ENCODE measurements around the gene DNASE1L2. TPM values are rescaled to one million over a fixed set of nuclear protein-coding genes. Genes with fewer than 3 reads are reported as not detected.
A peak's percentile ranks its signal among the peaks of the same experiment; 100 is the strongest.

DNASE1L2 gene
- total RNA-seq, 1 donor from 2014 or later = 2.4 TPM

DNA sequence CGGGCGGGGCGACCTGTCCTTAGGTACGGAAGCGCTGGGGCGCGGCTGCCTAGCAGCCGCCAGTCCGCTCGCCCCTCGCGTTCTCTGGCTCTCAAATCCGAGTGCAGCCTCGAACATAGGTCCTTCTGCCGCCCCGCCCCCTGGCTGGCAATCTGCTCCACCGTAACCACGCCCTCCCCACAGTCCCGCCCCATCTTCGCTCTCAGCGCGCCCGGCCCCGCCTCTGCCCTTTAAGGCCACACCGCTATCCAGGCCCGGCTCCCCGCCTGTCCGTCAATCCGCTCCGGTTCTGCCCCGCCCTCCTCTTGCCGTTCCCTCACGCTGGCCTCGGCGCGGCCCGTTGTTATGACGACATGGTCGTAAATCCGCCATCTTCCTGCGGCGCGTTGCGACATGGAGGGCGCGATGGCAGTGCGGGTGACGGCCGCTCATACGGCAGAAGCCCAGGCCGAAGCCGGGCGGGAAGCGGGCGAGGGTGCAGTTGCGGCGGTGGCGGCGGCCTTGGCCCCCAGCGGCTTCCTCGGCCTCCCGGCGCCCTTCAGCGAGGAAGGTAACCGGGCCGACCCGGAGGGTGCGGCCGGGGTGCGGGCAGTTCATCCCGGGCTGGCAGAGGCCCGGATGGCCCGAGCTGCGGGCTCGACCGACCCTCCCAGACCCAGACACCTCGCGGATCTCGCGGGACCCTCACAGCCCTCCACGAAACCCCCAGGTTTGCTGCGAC is 12.9 kb upstream of the DNASE1L2 start, which contains the start of gene E4F1:
E4F1 (plus strand) TSS at position 371 of the 721 bp plus-strand sequence; CDS start at position 394, 23 bp downstream.
- peak; percentile 100 for DNase-seq (ENCODE audit: low read depth)

DNA sequence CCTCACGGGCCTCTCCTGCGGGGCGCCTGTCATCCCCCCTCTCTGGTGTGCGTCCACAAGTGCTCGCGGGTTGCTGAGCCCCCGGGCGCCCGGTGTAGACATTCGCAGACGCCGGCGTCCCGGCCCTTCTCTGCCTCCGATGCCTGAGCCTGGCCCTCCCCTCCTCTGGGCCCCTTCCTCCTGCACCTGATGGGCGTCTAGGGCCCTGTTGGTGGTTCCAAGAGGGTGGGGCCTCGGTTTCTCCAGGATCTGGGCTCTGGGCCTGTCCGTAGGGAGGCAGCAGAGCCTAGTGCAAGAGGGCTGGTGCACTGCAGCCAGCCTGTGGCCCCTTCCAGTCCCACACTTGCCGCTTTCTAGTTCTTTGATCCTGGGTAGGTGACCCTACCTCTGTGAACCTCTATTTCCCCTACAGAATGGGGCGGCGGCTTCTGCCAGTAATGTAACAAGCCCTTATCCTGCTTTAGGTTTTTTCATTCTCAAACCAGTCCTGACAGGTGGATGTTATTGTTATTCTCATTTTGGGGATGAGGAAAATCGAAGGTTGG is 12.2 kb upstream of the DNASE1L2 start:
- peak; percentile 42 for DNase-seq (ENCODE audit: low read depth)

DNA sequence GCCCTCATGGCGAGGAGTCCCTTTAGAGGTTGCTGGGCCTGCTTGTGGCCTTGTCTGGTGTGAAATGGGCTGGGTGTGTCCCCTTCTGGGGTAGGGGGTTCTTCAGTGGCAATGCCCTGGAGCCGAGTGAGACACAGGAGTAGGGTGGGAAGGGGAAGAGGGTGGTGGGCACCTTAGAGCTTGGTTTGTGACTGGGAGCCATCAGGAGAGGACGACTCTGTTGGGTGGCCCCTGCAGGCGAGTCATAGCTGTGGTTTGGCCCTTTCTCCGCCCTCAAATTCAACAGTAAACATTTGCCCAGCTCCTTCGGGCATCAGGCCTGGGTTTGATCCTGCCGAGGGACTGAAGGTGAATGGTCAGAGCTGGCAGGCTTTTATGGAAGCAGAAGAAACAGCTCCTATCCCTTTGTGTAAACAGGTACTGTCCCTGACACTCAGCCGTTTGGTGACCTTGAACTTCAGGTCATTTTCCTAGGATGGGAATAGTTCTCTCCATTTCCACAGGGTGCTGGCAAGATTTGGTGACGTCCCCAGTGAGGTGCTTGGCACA is 9.9 kb upstream of the DNASE1L2 start:
- DNase-seq (ENCODE audit: low read depth) = peak; percentile 53

GRCh38 chr16:2226918-2227317 is 9.3 kb upstream of the DNASE1L2 start:
- no peak for DNase-seq (ENCODE audit: low read depth)

- DNase-seq (ENCODE audit: low read depth) = no peak
These were observed 8.0 kb upstream of the DNASE1L2 start for GRCh38 chr16:2228161-2228824.

DNA sequence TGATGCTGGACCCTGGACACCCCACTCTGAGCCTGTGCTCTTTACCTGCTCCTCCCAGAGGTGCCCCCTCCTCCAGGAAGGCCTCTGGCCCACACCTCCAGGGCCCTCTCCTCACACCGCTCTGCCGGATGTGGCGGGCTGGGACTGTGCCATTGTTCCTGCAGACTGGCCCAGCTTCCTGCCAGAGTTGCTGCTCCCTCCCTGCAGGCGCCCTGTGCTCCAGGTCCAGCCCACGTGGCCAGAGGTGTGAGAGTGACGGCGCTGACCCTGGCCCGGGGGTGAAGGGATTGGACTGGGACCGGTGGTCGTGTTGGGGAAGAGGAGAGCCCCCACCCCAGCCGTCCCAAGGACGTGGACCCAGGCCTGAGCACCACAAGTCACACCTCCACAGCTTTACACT is 7.2 kb upstream of the DNASE1L2 start:
- DNase-seq (ENCODE audit: low read depth) = no peak

DNA sequence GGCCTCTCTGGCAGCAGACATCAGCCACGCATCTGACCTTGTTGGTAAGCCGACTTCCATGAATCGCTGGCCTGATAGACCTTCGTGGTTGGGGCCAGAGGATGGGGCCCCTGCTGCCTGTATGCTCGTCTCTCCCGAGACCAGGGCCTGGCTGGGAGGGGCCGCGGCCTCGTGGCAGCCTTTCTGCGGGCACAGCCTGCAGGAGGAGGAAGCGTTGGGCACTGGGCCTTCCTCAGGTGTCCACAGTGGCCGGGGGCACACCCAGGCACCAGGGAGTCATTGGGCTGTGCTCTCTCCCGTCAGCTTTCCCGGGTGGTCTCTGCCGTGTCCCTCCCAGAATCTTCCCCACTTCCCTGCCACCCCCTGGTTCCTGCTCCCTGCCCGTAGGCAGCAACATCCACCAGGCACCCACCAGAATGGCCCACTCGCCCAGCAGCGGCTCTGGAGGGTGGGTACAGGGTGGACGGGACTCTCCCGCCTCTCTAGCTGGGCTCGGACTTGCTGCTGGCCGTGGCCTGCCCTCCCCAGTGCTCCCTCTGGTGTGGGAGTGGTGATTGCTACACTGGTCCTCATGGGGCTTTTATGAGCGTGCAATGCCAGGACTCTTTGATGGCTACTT is 6.5 kb upstream of the DNASE1L2 start:
- no peak for DNase-seq (ENCODE audit: low read depth)

- DNase-seq (ENCODE audit: low read depth) = no peak
These were observed 5.9 kb upstream of the DNASE1L2 start for GRCh38 chr16:2230376-2230775.

GRCh38 chr16:2231016-2231931 is 5.0 kb upstream of the DNASE1L2 start:
- DNase-seq (ENCODE audit: low read depth) = peak; percentile 94

- DNase-seq (ENCODE audit: low read depth) = no peak
These were observed 3.9 kb upstream of the DNASE1L2 start for GRCh38 chr16:2232094-2232990.

DNA sequence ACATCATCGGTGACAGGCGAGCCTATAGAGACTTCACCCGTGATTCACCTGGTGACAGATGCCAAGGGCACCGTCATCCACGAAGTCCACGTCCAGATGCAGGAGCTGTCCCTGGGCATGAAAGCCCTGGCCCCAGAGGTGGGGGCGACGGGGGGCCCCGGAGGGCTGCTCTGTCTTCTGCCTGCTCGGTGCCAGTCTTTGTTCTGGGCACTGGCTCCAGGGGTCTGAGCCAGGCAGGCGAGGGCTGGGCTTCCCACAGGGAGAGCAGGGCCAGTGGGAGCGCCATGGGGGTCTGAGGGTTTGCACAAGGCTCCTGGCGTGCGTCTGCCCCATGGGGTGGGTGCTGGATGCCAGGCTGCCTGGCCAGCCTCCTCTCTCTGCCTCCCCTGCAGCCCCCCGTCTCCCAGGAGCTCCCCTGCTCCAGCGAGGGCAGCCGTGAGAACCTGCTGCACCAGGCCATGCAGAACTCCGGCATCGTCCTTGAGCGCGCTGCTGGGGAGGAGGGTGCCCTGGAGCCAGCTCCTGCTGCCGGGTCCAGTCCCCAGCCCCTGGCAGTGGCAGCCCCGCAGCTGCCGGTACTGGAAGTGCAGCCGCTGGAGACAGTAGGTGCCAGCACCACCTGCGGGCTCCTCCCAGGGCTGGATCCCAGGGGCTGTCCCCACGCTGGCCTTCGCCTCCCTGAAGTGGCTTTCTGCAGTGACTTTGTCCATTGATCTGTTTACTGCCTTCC is 3.0 kb upstream of the DNASE1L2 start:
- DNase-seq (ENCODE audit: low read depth) = no peak

- DNase-seq (ENCODE audit: low read depth) = no peak
These were observed 2.1 kb upstream of the DNASE1L2 start for GRCh38 chr16:2233872-2234812.

DNA sequence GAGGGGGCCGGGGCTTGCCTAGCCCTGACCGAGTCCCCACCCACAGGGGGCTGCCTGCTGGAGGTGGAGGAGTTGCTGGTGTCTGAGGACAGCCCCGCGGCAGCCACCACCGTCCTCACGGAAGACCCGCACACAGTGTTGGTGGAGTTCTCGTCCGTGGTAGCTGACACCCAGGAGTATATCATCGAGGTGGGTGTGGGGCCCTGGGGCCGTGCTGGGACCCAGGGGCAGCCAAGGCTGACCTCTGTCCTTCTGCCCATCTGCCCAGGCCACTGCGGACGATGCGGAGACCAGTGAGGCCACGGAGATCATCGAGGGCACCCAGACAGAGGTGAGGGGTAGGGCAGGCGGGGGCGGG is 1.5 kb upstream of the DNASE1L2 start:
- DNase-seq (ENCODE audit: low read depth) = no peak

DNA sequence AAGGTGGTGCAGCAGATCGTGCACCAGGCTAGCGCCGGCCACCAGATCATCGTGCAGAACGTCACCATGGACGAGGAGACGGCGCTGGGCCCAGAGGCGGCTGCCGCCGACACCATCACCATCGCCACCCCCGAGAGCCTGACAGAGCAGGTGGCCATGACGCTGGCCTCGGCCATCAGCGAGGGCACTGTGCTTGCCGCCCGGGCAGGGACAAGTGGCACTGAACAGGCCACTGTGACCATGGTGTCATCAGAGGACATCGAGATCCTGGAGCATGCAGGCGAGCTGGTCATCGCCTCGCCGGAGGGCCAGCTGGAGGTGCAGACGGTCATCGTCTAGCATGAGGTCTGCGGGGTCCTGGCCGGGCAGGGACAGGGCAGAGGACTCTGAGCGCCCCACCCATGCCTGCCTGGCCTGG is 1.0 kb upstream of the DNASE1L2 start:
- no peak for DNase-seq (ENCODE audit: low read depth)

DNA sequence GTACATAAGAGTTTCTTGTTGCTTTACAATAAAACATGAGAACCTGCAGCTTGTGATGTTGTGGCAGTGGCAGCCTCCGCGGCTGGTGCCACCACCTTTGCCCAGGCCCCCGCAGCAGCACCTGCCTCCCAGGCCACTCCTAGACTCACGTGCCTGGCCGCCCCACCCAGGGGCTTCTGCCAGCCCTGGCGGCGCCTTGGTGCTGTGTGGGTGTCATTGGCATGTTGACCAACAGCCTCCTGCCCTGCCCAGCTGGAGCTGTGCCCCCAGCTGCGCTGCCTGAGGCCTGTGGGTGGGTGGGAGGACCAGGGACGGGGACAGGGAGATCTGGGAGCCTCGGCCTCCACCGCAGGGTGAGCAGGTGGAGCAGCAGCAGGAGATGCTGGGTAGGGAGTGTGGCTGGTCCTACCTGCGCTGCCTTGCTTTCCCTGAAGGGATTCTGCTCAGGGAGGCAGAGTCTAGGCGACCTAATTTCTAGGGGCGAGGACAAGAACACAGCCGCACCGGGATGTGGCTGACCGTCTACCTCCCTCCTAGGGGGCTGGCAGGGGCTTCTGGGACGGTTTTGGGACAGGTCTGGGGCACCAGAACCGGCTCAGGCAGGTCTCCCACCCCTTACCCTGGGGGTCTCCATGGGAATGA is 428 bp upstream of the DNASE1L2 start:
- DNase-seq (ENCODE audit: low read depth) = no peak

DNA sequence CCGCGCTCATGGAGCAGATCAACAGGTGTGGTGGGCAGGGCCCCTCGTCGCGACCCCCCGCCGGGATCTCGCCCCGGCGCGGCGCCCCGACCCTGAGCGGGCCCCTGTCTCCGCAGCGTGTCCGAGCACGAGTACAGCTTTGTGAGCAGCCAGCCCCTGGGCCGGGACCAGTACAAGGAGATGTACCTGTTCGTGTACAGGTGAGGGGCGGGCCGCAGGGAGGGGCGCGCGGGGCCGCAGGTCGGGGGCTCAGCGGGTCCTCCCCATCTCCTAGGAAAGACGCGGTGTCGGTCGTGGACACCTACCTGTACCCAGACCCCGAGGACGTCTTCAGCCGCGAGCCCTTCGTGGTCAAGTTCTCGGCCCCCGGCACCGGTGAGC is 848 bp downstream of the DNASE1L2 start:
- DNase-seq (ENCODE audit: low read depth) = no peak

DNA sequence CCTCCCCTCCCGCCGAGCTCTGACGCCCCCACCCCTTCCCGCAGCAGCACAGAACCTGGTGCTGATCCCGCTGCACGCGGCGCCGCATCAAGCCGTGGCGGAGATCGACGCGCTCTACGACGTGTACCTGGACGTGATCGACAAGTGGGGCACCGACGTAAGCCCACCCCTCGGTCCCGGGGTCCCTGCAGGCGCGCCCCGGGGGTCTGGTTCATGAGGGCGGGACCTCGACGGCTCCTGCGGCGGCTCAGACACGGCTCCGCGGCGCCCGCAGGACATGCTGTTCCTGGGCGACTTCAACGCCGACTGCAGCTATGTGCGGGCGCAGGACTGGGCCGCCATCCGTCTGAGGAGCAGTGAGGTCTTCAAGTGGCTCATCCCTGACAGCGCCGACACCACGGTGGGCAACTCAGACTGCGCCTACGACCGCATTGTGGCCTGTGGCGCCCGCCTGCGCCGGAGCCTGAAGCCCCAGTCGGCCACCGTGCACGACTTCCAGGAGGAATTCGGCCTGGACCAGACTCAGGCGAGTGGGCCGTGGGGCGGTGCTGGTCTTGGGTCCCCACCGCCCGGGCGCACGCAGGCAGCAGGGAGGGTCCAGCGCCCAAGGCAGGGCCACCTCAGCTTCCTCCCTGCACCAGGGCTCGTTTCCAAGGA is 1.4 kb downstream of the DNASE1L2 start:
- no peak for DNase-seq (ENCODE audit: low read depth)
